Caco-2 (cell line): Measurements from ENCODE around the gene HRK. TPM values are rescaled to one million over a fixed set of nuclear protein-coding genes. Genes with fewer than 3 reads are reported as not detected.

ENCODE experiments used
- BruUV-seq: library from RNA; stranded (reverse); fragments of 400-500 nt; replicated peaks from 2 replicates; lab custom pipeline; 2021; lab: Mats Ljungman, UMichigan
- CTCF ChIA-PET: fragments of 300-600 bp; sonication (Branson Sonifier 250); formaldehyde crosslinking; loops from one replicate; lab custom pipeline; 2022; ENCODE audit warnings: antibody characterized with exemption; lab: Charles Lee
- POLR2A ChIA-PET: fragments of 300-600 bp; sonication (Branson Sonifier 250); formaldehyde crosslinking; loops from one replicate; lab custom pipeline; 2022; ENCODE audit warnings: antibody characterized with exemption; lab: Charles Lee
- DNase-seq, 2 experiments: peaks; one replicate each; pipeline versions ENCODE4 v3.0.0 to v3.0.0-alpha.2; 2020 to 2022
- H3K27me3 ChIP-seq: replicated peaks from 2 replicates; pipeline ENCODE4 v1.6.0; 2011; ENCODE audit warnings: low read length; ENCODE audit not compliant: control insufficient read depth, insufficient read depth
- H3K36me3 ChIP-seq: 2 replicates; pipeline ENCODE4 v1.5.1; 2011; ENCODE audit warnings: low read length; ENCODE audit not compliant: control insufficient read depth, insufficient read depth
- H3K4me1 ChIP-seq: fragments of 250-450 bp; sonication (Bioruptor Pico); 2 replicates; pipeline ENCODE4 v1.5.1; 2020; ENCODE audit warnings: mild to moderate bottlenecking
- H3K4me3 ChIP-seq: 2 replicates; pipeline ENCODE4 v1.5.1; 2011; ENCODE audit warnings: low read depth, mild to moderate bottlenecking, control low read depth, low read length
- H3K9me3 ChIP-seq: fragments of 250-450 bp; sonication (Bioruptor Pico); 2 replicates; pipeline ENCODE4 v1.5.1; 2020; ENCODE audit warnings: mild to moderate bottlenecking, moderate library complexity
- H3K27ac Mint-ChIP-seq: one replicate; pipeline ENCODE4 v1.8.0; 2022; ENCODE audit warnings: mixed read lengths; ENCODE audit not compliant: unreplicated experiment
- H3K27me3 Mint-ChIP-seq: one replicate; pipeline ENCODE4 v1.8.0; 2022; ENCODE audit warnings: mixed read lengths; ENCODE audit not compliant: insufficient read depth, unreplicated experiment
- H3K36me3 Mint-ChIP-seq: one replicate; pipeline ENCODE4 v1.8.0; 2022; ENCODE audit warnings: mild to moderate bottlenecking, mixed read lengths; ENCODE audit not compliant: insufficient read depth, unreplicated experiment
- H3K4me1 Mint-ChIP-seq: one replicate; pipeline ENCODE4 v1.8.0; 2022; ENCODE audit warnings: low read depth, mixed read lengths; ENCODE audit not compliant: unreplicated experiment
- H3K4me3 Mint-ChIP-seq: one replicate; pipeline ENCODE4 v1.8.0; 2022; ENCODE audit warnings: mild to moderate bottlenecking, moderate library complexity, mixed read lengths; ENCODE audit not compliant: unreplicated experiment
- H3K9me3 Mint-ChIP-seq: one replicate; pipeline ENCODE4 v1.8.0; 2022; ENCODE audit warnings: mixed read lengths; ENCODE audit not compliant: unreplicated experiment
- CTCF ChIP-seq, 2 experiments: fragments of 200-600 bp in 1 of 2; IDR thresholded peaks; 1 replicate in 1 of 2; 2 replicates in 1 of 2; pipeline versions ENCODE4 v1.5.1 to v1.8.0; 2011 to 2022; ENCODE audit warnings: antibody characterized with exemption in 1 of 2, control low read depth in 1 of 2, inconsistent platforms in 1 of 2, low read depth in 1 of 2, low read length in 1 of 2, mild to moderate bottlenecking in 1 of 2, moderate library complexity in 1 of 2; ENCODE audit not compliant: insufficient read depth in 1 of 2, severe bottlenecking in 1 of 2, unreplicated experiment in 1 of 2
- intact Hi-C: fragments of 100-400 bp; cut with micrococcal nuclease; formaldehyde crosslinking; loops from one replicate; pipeline ENCODE4 v1.10.0; 2022; ENCODE audit not compliant: unreplicated experiment
- total RNA-seq: library from RNA; stranded (reverse); gene quantifications from 2 replicates; pipeline ENCODE4 v1.2.3, GENCODE V29; 2022

Gene HRK
- total RNA-seq, 1 experiment from 2014 or later, result 0.61 TPM

GRCh38 chr12:116901612-116902011, 20.4 kb upstream of the HRK start:
- CTCF ChIA-PET, result no interaction called here
- intact Hi-C loops, result no loop called here

GRCh38 chr12:116898669-116899068, 17.4 kb upstream of the HRK start:
- no peaks in the 10 kb centered on the region for H3K9me3 Mint-ChIP-seq
- ChIA-PET POLR2A (no interaction called here), CTCF (no interaction called here)
- Histone ChIP-seq H3K27me3 (0 out of 2 replicates have a peak, but pooled peaks cover 1% of the 10 kb centered on the region), H3K4me3 (no peak overlapping the region), H3K36me3 (no peaks in the 10 kb centered on the region), H3K9me3 (no peaks in the 10 kb centered on the region), H3K4me1 (no peaks in the 10 kb centered on the region)
- DNase-seq, result no peak
- H3K27ac Mint-ChIP-seq, result no peak overlapping the region
- intact Hi-C loops, result no loop called here
- H3K4me1 Mint-ChIP-seq, result no peaks in the 10 kb centered on the region
- peaks cover 12% of the 10 kb centered on the region for H3K27me3 Mint-ChIP-seq
- no peak for TF ChIP-seq CTCF (IDR thresholded peaks at IDR 0.05; ENCODE audit: insufficient read depth in 1 of 2, low read depth in 1 of 2, low read length in 1 of 2, severe bottlenecking in 1 of 2, unreplicated experiment in 1 of 2)
- H3K36me3 Mint-ChIP-seq, result no peaks in the 10 kb centered on the region
- H3K4me3 Mint-ChIP-seq, result no peak overlapping the region
- BruUV-seq, result no TSS peak

More at GRCh38 chr12:116901612-116902011, 20.4 kb upstream of the HRK start:
- H3K27ac Mint-ChIP-seq, result no peak overlapping the region
- POLR2A ChIA-PET, result no interaction called here
- Histone ChIP-seq H3K9me3 (no peaks in the 10 kb centered on the region), H3K27me3 (0 out of 2 replicates have a peak, but pooled peaks cover 1% of the 10 kb centered on the region), H3K4me1 (no peaks in the 10 kb centered on the region), H3K36me3 (no peaks in the 10 kb centered on the region), H3K4me3 (no peak overlapping the region)
- H3K9me3 Mint-ChIP-seq, result no peaks in the 10 kb centered on the region
- no peak overlapping the region for H3K4me3 Mint-ChIP-seq
- H3K4me1 Mint-ChIP-seq, result no peaks in the 10 kb centered on the region
- no peak for TF ChIP-seq CTCF (IDR thresholded peaks at IDR 0.05; ENCODE audit: insufficient read depth in 1 of 2, low read depth in 1 of 2, low read length in 1 of 2, severe bottlenecking in 1 of 2, unreplicated experiment in 1 of 2)
- H3K27me3 Mint-ChIP-seq, result peaks cover 16% of the 10 kb centered on the region
- no TSS peak for BruUV-seq
- DNase-seq, result no peak
- H3K36me3 Mint-ChIP-seq, result no peaks in the 10 kb centered on the region

GRCh38 chr12:116897476-116897875, 16.2 kb upstream of the HRK start:
- Mint-ChIP-seq H3K27me3 (peaks cover 9% of the 10 kb centered on the region), H3K4me1 (no peaks in the 10 kb centered on the region), H3K27ac (no peak overlapping the region), H3K9me3 (no peaks in the 10 kb centered on the region), H3K36me3 (no peaks in the 10 kb centered on the region), H3K4me3 (no peak overlapping the region)
- CTCF ChIA-PET, result interaction anchor here (0.6 kb wide), 1 partner anchor 201 kb away, joined by 3 read pairs; no protein-coding TSS in a partner anchor
- Histone ChIP-seq H3K9me3 (no peaks in the 10 kb centered on the region), H3K4me3 (no peak overlapping the region), H3K27me3 (0 out of 2 replicates have a peak, but pooled peaks cover 1% of the 10 kb centered on the region), H3K36me3 (no peaks in the 10 kb centered on the region), H3K4me1 (no peaks in the 10 kb centered on the region)
- no TSS peak for BruUV-seq
- DNase-seq, result no peak
- POLR2A ChIA-PET, result no interaction called here
- intact Hi-C loops, result no loop called here
- TF ChIP-seq CTCF (IDR thresholded peaks at IDR 0.05; ENCODE audit: insufficient read depth in 1 of 2, low read depth in 1 of 2, low read length in 1 of 2, severe bottlenecking in 1 of 2, unreplicated experiment in 1 of 2), result no peak
